ENCODE measurements around the gene ALPP.
A peak's percentile ranks its signal among the peaks of the same experiment; 100 is the strongest.
"Not testable (repeated sequence)": the region's sequence is repeated elsewhere in the genome, so short reads cannot be mapped to it uniquely, and the experiment has no call there.

Gene ALPP

GRCh38 chr2:232382331-232383225 is 4.0 kb downstream of the ALPP start:
- DNase-seq = no peak

- no peak for DNase-seq
Observed at GRCh38 chr2:232384466-232384865, 5.9 kb downstream of the ALPP start.

- DNase-seq = not testable (repeated sequence)
Observed at GRCh38 chr2:232385058-232385457, 6.5 kb downstream of the ALPP start.

GRCh38 chr2:232385660-232386489 is 7.3 kb downstream of the ALPP start:
- DNase-seq = no peak

GRCh38 chr2:232386490-232386739 is 7.9 kb downstream of the ALPP start:
- no peak for DNase-seq

GRCh38 chr2:232386740-232387450 is 8.3 kb downstream of the ALPP start:
- DNase-seq = no peak

GRCh38 chr2:232387451-232388171 is 9.1 kb downstream of the ALPP start:
- no peak for DNase-seq

GRCh38 chr2:232388324-232388891 is 9.9 kb downstream of the ALPP start:
- no peak for DNase-seq

- no peak for DNase-seq
Observed at GRCh38 chr2:232389327-232389726, 10.8 kb downstream of the ALPP start.

GRCh38 chr2:232390661-232391060 is 12.1 kb downstream of the ALPP start:
- no peak for DNase-seq

GRCh38 chr2:232393556-232393955 is 15.0 kb downstream of the ALPP start:
- no peak for DNase-seq

- not testable (repeated sequence) for DNase-seq
Observed at GRCh38 chr2:232394431-232394830, 15.9 kb downstream of the ALPP start.

- DNase-seq = no peak
Observed at GRCh38 chr2:232395586-232395985, 17.0 kb downstream of the ALPP start.

GRCh38 chr2:232396683-232397082 is 18.1 kb downstream of the ALPP start:
- DNase-seq = no peak

GRCh38 chr2:232398293-232399034 is 19.9 kb downstream of the ALPP start:
- no peak for DNase-seq

GRCh38 chr2:232400256-232401015 is 21.9 kb downstream of the ALPP start:
- DNase-seq = peak; percentile 26

GRCh38 chr2:232402518-232402917 is 24.0 kb downstream of the ALPP start:
- DNase-seq = no peak

GRCh38 chr2:232405943-232406510 is 27.5 kb downstream of the ALPP start:
- no peak for DNase-seq

- DNase-seq = no peak
Observed at GRCh38 chr2:232406556-232407310, 28.2 kb downstream of the ALPP start, which contains the start of gene ALPG. Gene ALPG, plus strand, starts transcription at chr2:232406844. Its CDS starts 51 bp downstream, at chr2:232406895.
